Activated CD4-positive, CD25-positive, alpha-beta regulatory T cell treated with anti-CD3 and anti-CD28 coated beads, Interleukin-2, amount 50 U/mL, for 16 hours (primary cell): ENCODE results near the gene ZNF879.
A peak's percentile ranks its signal among the peaks of the same experiment; 100 is the strongest.

Experiments
- DNase-seq: peaks from one replicate; pipeline ENCODE4 v3.0.0-alpha.2; 2020; ENCODE audit warnings: low read depth, low spot score

ZNF879 gene

DNA sequence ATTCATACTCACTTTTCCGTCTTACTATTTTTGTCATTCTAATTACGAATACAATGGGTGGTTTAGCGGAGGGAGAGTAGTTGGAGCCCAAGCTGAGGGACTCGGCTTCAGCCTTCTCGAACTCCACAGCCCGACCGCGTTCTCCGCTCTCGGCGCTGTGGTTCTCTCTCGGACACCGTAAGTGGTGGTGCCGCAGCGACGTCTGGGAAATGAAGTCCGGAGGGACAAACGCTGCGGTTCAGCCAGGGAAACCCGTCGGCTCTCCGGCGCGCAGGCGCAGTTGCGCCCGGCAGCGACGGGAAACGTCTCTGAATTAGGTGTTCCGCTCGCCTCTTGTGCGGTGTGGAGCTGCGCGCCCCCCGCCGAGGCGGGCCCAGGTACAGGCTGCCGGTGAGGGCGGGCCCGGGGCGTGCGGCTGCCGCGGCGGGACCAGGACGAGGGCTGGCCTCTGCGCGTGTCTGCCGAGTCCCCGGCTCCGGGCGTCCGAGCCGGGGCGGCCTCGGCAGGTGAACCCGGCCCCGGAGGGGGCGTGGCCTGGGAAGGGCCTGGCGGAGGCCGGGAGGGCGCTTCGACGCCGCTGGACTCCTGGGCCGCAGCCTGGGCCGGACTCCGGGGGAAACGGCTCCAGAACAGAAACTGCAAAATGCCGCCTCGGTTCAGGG, at the start of gene ZNF879:
Gene ZNF879 (plus strand): TSS at position 277 of the 662 bp plus-strand sequence. CDS start 1,201 bp downstream, outside the sequence.
- peak; percentile 87 for DNase-seq

DNA sequence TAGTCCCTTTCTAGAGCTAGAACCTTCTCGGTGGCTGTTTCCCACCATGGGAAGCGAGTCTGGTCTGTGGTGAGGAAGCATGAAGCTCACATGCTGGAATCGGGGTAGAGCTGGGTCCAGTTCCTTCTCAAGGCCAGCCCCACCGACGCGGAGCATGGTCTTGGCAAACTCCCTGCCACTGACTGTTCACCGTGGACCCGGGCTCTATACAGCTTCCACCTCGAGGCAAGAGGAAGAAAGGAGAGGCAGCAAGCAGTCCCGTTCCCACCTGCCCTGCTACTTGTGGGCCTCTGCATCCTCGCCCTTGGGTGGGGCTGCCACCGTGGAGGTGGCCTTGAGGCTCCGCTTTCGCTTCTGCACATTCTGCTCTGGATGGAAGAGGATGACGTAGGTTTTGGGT, 42.2 kb upstream of the ZNF879 start:
- DNase-seq: no peak

GRCh38 chr5:178982941-178983340, 40.7 kb upstream of the ZNF879 start:
- DNase-seq: no peak

- no peak for DNase-seq
These were observed 39.9 kb upstream of the ZNF879 start for GRCh38 chr5:178983728-178984127.

GRCh38 chr5:178984145-178985072, 39.2 kb upstream of the ZNF879 start:
- DNase-seq: no peak

- DNase-seq: no peak
These were observed 37.2 kb upstream of the ZNF879 start for GRCh38 chr5:178986326-178986960.

DNA sequence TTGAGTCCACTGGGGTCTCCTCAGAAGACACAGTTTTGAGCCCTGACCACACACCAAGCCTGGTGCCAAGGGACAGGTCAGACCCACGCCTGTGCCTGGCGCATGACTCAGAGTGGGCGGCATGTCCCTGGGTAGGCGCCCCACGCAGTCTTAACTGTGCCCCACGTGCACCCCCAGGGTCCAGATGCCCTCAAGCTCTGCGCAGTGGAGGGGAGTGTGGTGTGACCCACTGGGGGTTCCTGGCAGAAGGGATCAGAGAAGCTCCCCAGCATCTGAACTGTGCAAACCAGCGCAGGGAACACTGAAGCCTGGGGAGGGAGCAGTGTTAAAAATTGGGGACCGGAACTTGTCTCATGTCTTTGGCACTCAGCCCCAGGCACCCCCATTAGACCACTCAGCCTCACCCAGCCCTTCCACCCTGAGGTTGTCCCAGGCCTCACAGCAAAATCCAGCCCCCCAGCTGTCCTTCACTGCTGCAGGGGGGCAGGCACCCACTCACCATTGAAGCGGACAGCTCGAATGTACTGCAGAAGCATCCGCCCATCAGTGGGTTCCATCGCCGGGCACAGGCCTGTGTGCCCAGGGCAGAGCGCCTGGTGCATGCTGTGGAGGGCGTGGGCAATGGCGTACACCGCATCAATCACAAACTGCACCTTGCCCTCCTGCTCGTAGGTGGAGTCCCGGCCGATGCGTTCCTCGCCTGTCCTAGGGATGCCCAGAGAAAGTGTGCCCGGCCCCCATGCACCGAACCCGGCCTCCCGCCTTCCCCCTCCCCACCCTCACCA, 35.0 kb upstream of the ZNF879 start:
- DNase-seq: no peak

GRCh38 chr5:178989311-178989710, 34.3 kb upstream of the ZNF879 start:
- no peak for DNase-seq

- no peak for DNase-seq
These were observed 33.1 kb upstream of the ZNF879 start for GRCh38 chr5:178990491-178990890.

- no peak for DNase-seq
These were observed 32.1 kb upstream of the ZNF879 start for GRCh38 chr5:178991190-178992145.

- no peak for DNase-seq
These were observed 31.2 kb upstream of the ZNF879 start for GRCh38 chr5:178992291-178992895.

- DNase-seq: no peak
These were observed 30.3 kb upstream of the ZNF879 start for GRCh38 chr5:178993236-178993765.

DNA sequence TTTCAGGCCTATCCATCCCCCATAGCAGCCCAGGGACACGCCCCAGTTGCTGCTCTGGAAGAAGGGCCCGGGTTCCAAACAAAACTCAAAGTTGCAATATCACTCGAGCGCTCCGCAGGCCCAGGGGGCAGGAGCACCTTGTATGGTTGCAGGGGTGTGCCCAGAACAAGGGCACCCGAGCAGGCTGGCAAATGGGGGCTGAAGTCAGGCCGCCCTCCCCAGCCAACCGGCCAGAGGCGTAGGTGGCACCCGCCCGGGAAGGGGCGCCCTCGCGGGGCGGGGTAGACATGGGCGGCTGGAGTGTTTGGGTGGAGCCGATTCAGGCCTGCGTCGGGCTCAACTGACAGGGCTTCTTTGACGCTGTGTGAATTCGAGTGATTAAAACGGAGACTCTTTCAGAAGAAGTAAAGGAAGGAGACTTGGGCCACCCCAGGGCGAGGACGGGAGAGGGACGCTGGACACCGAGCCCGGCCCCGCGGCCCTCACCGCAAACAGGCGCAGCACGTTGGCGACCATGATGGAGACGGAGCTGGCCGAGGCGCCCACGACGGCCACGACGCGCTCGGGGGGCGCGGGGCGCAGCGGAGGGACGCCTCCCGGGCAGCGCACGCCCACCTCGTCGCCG, 29.5 kb upstream of the ZNF879 start:
- no peak for DNase-seq

- no peak for DNase-seq
These were observed 28.8 kb upstream of the ZNF879 start, which contains the start of gene GRM6 for GRCh38 chr5:178994580-178995340. Gene GRM6, minus strand, starts transcription at chr5:178995320. Its CDS starts 376 bp downstream, at chr5:178994944.

GRCh38 chr5:178995341-178995690, 28.3 kb upstream of the ZNF879 start:
- no peak for DNase-seq

- no peak for DNase-seq
These were observed 27.4 kb upstream of the ZNF879 start for GRCh38 chr5:178996156-178996555.

DNA sequence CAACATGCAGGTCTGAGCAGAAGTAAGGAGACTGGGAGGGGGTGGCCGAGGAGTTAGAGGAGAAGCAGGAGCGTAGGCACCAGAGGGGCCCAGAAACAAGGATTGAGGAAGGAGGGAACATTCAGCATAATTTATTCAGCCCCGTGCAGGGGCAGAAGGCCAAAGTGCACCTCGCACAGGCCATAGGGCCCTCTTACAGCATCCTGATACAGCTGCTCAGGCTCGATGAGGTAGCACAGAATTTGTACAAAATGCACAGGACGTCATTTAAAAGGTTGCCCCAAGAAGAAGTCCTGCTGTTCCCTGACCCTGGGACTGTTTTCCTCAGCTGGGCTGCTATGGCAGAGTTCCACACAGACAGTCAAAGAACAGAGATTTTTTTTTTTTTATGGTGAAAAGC, 26.4 kb upstream of the ZNF879 start:
- no peak for DNase-seq

DNA sequence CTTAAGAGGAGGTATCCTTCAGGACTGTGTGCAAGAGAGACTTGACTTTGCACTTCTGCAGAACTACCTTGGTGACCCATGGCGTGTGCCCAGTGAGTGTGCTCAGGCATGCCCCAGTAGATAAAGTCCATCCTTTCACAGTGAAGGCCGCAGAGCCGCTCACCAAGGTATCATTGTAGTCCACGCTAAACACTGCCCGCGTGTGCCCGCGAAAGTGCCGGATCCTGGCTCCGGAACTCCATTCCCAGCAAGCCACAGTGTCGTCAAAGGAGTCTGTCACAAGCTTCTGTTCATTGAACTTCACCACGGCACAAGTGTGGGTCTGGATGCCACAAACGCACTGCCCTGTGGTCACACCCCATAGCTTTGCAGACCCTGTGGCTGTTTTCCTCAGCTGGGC, 25.2 kb upstream of the ZNF879 start:
- no peak for DNase-seq

GRCh38 chr5:179006564-179006963, 17.0 kb upstream of the ZNF879 start:
- no peak for DNase-seq
